VCaP (cell line): ENCODE measurements around the gene ARAP1.

ENCODE experiments used
- H3K27ac ChIP-seq: fragments of 450-650 bp; 2 replicates; pipeline ENCODE4 v1.5.1; 2017
- CTCF ChIP-seq: fragments of 450-650 bp; conservative IDR thresholded peaks from 2 replicates; pipeline ENCODE4 v1.5.1; 2017; ENCODE audit warnings: mild to moderate bottlenecking, moderate library complexity

ARAP1 gene

GRCh38 chr11:72759468-72759985, 7.3 kb upstream of the ARAP1 start:
- no peak for TF ChIP-seq CTCF
- H3K27ac ChIP-seq: no peak overlapping the region

GRCh38 chr11:72758690-72759389, 6.6 kb upstream of the ARAP1 start:
- no peak overlapping the region for H3K27ac ChIP-seq
- TF ChIP-seq CTCF: no peak

- TF ChIP-seq CTCF: no peak
- no peak overlapping the region for H3K27ac ChIP-seq
Measured at GRCh38 chr11:72758304-72758689, 6.1 kb upstream of the ARAP1 start.

GRCh38 chr11:72755713-72756285, 3.6 kb upstream of the ARAP1 start:
- no peak for TF ChIP-seq CTCF
- H3K27ac ChIP-seq: no peak overlapping the region

- no peak for TF ChIP-seq CTCF
- H3K27ac ChIP-seq: no peak overlapping the region
Measured at GRCh38 chr11:72754544-72755155, 2.4 kb upstream of the ARAP1 start.

- no peak for TF ChIP-seq CTCF
- no peak overlapping the region for H3K27ac ChIP-seq
Measured at GRCh38 chr11:72754149-72754543, 1.9 kb upstream of the ARAP1 start.

- no peak for TF ChIP-seq CTCF
- H3K27ac ChIP-seq: no peak overlapping the region
Measured at GRCh38 chr11:72753341-72754148, 1.3 kb upstream of the ARAP1 start.
